Germinal center (tissue), 1 donor: ENCODE measurements around the gene HS6ST1.
"Not testable (repeated sequence)": the region's sequence is repeated elsewhere in the genome, so short reads cannot be mapped to it uniquely, and the experiment has no call there.

ENCODE experiments used
- DNase-seq: peaks from one replicate; pipeline ENCODE4 v3.0.0; 2012; ENCODE audit warnings: mixed read lengths, low spot score

HS6ST1 gene

DNA sequence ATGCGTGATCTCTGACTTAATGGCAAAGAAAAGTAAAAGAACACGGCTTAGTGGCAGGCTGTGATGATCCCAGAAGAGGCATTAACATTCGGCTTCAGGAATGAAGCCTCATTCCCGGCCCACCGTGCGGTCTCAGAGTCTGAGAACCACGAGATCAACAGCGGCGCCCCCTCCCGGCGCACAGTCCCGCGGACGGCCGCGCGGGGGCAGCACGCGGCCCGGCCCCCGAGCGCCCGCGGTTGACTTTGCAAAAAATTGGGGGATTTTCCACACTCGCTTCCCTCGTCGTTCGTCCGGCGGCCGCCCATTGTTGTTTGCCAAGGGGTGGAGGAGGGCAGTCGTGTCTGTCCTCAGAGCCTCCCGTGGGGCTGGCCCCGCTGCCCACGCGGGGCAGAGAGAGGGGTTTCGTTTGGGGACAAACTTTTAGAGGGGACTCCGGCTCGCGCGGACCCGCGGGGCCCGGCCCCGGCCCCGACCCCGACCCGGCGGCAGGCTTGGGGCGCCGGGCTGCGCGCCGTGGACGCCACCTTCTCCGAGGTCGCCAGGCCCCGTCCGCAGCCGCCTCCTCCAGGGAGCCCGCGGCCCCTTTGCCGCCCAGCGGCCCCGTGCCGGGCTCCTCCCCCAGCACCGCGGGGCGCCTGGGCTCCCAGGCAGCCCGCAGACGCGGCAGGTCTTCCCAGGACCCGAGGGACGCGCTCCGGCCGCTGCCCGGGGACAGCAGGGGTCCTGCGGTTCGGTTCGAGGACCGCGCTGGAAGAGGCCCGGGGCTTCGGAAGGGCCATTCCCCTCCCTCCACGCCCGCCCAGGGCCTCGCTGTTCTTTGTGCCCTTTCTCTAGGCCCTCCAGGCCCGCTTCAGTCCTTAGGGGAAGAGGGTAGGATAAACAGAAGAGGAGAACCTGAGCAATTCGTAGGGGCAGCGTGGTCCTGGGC is 3.4 kb upstream of the HS6ST1 start:
- peak; percentile 89 for DNase-seq

GRCh38 chr2:128320906-128321771 is 2.5 kb upstream of the HS6ST1 start:
- DNase-seq = no peak

DNA sequence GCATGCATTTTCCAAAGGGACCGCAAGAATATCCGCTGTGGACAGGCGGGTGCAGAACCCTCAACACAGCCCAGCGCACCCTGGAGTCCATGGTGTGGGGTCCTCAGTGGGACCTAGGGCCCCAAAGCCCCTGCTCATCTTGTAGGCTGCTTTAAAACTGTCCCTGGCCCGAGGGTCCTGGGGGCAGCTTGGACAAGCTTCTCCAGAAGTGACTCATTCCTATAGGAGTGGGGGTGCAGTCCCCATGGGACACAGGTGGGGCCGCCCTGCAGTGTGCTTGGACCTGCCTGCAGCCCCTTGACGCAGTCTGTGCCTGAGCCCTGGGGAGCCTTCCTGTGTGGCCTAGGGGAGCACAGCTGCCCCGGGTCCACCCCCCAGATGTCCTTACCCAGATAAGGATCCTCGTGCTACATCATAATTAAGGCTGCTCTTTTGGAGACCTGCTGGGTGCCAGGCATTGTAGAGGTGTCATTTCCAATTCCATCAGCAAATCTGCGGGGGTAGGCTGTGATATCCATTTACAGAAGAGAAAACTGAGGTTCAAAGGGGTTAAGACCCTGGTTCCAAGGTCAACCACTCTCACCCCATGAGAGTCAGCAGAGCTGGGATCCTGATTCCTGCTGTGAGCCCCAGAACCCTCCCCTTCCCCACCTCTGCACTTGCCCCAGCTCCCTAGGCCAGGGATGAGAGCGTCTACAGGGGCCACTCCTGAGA is 1.7 kb upstream of the HS6ST1 start:
- DNase-seq = no peak

DNA sequence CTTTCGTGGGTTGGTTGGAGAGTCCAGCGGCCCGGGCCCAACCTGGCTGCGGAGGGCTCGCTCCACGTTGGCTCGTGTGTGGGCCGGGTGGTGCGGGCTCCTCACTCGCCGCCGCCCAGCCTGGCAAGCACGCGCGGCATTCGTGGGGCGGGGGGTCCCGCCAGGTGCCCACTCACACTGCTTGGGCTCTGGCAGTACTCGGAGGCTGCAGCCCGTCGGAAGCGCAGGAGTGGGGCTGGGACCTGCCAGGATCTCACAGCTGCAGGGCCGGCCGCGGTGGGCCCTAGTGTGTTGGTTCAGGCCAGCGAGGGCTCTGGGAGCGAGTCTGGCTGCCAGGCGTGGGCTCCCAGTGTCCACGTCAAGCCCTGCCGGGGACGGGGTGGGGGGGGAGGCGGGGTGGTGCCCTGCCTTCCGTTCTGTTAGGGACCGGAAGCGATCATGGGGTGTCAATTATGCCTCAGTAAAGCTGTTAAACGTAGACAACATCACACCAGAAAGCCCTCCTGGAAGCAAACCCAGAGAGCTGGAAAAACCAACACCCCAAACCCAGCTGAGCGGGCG is 1.0 kb upstream of the HS6ST1 start:
- DNase-seq = no peak

DNA sequence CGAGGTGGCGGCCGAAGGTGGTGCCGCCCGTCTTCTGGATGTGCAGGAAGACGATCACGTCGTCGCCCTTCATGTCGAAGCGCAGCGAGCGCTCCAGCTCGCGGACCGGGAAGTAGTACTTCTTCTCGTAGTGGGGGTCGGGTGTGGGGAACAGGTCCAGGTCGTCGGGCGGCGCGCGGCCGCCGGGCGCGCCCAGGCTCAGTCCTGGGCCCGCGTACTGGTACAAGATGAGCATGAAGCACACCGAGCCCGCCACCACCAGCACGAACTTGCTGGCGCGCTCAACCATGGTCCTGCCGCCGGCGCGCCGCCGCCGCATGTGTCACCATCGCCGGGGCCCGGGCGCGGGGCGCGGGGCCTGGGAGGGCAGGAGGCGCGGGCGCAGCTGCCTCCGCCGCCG is 423 bp downstream of the HS6ST1 start:
- DNase-seq = not testable (repeated sequence)

DNA sequence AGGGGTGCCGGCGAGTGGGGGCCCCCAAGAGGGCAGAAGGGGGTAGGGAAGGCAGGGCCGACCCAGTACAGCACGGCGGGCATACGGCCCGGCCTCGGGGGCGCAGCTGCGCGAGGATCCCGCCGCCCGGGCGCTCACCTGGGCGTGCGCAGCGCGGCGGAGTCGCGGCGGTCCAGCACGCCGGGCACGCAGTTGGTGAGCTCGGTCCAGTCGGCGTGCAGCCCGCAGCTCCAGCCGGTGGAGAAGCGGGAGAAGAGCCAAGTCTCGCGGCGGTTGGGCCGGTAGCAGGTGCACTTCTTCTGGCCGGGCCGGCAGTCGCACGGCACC is 806 bp downstream of the HS6ST1 start:
- not testable (repeated sequence) for DNase-seq

DNA sequence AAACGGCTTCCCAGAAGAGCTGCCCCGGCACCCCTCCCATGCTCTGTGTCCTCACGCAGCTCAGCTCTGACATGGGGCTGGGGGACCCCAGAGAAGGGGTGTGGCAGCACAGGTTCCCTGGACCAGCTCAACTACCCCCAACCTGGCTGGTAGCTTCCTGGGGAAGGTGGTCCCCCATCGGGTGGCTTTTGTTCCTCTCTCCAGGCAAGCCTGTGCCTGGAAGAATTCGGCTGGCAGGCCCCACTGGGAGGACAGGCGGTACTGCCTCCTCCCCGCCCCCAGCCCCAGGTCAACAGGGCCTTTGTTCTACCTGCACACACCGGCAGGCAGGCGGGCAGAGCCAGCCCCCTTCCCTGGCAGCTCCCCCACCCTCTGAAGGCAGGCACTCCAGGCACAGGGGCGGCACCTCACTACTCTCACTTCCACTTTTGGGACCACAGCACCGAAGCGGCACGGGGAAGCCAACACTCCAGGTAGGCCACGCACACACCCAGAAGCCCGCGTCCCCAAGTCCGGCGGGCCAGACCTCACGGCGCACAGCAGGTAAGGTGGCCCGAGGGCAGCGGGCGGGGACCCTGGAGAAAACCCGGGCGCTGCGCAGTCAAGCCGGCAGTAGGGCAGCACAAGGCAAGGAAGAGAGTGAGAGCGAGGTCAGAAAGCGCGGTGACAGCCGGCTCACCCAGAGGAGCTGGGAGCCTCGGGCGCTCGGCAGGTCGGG is 1.3 kb downstream of the HS6ST1 start:
- peak; percentile 89 for DNase-seq

DNA sequence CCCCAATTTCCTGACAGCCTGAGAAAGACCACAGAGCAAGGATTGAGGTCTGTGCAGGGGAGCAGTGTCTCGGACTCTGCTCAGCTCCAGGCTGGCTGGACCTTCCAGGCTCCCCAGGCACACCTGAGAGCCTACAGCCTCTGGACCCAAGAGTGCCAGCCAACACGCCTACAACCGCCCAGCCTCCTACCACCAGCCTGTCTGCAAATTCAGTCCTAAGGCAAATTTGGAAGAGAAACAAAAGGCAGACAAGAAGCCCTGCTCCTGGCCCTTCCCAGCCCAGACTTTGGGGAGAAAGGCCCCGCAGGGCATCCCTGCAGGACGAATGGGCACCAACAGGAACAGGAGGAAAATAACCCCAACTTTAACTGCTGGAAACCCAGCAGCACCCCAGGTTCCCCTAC is 1.9 kb downstream of the HS6ST1 start:
- peak; percentile 4 for DNase-seq

DNA sequence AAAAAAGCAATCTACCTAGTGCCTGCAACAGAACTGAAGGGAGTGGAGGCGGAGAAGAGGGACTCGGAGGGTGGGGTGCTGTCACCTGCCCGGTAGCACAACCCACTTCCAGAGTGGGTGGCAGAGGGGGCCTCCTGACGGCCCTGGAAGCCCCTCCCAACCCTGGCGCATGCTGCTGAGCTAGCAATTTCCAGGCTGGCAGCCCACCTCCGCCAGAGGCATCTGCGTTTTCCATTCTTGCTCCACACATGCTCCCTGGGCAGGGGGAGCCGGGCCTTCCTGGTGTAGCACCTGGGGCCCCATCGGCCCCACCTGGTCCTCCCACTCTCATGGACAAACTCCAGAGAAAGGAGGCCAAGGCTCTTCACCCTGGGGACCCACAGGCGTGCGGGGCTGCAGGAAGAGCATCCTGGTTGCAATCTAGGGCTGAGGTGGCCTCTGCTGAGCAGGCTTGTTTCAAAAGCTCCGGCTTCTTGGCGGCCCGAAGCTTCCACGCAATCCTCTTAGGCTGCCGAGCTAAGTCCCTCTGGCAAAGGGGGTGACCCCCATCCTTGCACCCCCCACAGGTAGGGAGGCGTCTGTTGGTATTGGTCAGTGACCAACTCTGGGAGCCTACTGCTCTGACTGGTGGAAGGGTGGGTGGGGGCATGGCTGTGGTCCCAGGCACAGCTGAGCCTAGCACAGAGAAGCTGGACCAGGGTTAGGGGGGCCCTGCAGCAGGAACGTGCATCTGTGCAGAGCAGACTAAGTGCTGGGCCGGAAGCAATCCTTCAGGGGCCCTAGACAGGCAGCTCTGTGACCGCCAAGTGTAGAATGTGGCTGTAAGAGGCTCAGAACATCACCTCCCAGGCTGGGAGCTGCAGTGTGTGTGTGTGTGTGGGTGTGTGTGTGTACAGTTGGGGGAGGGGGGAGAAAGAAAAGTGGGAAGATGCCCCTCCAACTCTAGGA is 2.6 kb downstream of the HS6ST1 start:
- peak; percentile 1 for DNase-seq

- DNase-seq = peak; percentile 1
These were observed 3.4 kb downstream of the HS6ST1 start for GRCh38 chr2:128315122-128315828.

DNA sequence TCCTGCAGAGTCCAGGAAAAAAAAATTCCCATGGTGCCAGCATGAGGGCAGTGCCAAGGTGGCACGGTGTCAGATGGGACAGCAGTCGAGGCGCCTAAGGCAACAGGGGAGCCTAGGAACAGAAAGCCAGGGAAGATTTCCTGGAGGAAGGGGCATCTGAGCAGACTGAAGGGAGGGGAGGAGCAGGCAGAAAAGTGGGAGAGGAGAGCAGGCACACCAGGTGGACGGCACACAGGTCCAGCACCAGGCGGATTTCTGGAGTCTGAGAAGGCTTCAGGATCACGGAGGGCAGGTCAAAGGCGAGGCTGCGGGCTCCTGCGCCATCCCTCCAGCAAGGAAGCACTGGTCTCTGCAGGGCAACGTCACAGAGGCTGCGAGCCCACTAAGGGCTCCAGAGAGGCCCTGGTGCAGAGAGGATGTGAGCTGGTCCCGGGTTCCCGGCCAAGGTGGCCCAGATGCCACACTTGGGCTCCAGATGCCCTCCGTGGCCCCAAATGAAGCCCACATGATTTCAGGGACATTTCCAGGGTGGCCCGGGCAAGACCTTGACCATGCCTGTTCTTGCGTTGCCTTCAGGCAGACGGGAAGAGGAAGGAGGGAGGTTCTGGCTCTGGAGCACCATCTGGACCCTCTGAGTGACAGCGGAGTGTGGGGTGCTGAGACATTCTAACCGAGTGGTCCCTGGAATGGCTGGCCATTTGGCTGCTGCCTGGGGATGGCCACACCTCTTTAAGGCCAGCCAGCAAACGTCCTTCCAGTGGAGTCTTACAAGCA is 4.1 kb downstream of the HS6ST1 start:
- no peak for DNase-seq

GRCh38 chr2:128313931-128314347 is 4.7 kb downstream of the HS6ST1 start:
- peak; percentile 1 for DNase-seq

DNA sequence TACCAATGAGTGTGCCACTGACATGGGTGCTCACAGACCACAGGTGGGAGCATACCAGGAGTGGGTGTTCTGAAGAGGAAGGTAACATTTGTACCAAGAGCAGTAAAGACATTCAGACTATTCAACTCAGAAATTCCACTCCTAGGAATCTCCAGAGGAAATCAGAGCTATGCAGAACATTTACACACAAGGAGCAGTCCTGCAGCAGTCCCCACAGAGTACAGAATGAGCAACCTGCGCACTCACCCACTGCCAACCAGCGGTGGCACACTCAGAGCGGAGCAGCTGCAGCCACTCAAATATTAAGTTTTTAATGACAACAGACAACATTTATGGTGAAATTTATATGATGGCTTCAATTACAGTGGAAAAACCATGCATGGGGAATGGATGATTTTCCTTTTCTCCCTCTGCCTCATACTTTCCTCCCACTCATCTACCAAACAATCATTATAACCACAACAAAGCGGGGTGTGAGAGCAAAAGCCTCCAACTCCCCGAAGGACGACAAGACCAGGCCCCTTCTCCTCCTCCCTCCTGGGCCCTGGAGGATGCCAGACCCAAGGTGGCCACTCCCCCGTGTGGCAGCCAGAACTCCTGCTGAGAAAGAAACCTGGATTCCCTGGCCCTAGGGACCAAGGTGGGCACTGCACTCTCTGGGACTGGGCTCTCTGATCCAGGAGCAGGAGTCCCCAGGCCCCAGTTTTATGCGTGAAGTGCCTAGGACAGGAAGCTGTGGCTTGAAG is 5.4 kb downstream of the HS6ST1 start:
- DNase-seq = peak; percentile 2

- DNase-seq = no peak
These were observed 6.3 kb downstream of the HS6ST1 start for GRCh38 chr2:128312411-128312810.

DNA sequence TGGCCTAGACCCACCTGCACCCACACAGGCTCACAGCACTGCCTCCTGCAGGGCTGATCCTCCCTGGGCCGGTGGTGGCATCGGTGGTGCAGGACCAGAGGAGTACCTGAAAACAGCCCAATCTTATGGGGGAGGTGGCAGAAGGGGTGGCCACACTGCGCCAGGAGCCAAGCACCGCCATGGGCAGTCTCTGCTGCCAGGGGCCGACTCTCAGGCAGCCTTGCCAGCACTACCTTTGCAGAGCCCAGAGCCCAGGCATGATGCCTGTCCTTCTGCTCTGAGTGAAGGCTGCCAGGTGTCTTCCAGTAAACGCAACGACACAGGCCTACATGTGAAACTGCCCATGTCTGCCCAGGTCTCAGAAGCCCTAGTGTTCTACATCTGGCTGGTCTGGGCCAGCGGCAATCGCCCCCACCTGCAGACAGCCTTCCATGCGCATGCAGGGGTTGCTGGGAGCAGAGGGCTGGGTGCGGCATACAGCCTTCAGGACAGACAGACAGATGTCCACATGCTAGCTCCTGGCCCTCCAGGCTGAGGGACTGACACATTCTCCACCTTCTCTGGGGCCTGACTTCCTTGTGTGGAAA is 6.8 kb downstream of the HS6ST1 start:
- no peak for DNase-seq

DNA sequence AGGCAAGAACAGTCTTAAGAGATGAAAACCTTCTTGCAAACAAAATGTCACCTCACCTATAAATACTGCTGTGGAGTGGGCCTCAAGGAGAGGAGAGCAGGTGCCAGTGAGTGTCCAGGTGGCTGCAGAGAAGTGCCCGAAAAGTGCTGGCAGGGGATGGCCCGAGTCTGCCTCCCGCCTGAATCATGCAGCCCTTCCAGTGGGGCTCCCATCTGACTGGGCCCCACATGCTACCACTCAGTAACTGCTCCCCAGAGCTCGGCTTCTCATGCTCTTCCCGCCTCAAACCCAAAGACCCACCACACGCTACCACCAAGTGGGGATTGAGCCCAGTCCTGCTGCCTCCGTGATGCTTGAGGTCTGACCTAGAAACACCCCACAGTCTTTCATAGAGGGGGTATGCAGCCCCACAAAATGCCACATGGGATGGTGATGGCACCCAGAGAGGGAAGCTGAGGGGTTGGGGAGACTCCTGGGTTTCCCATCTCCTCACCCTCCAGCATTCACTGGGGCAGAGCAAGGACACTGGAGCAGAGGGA is 7.4 kb downstream of the HS6ST1 start:
- no peak for DNase-seq

DNA sequence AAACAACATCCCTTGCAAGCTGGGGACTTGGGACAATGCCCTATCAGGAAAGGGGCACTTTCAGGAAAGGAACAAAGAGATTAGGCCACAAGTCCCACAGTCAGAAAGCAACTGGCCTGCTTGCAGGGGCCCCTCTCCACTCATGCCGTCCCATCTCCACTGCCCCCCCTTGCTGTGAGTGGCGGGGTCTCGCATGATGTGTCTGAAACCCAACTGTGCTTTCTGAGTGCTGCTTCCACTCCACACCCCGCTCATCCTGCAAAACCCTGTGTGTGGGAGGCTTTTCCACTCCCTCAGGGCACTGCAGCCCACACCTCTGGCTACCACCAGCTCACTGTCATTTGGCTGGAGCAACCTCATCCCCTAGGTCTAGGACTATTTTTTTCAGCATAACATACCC is 7.9 kb downstream of the HS6ST1 start:
- no peak for DNase-seq
